WTC11 (cell line): ENCODE data around the gene IL1RAPL1. TPM values are rescaled to one million over a fixed set of nuclear protein-coding genes. Genes with fewer than 3 reads are reported as not detected.

ENCODE experiments used
- ATAC-seq: fragments of 200-7000 bp; cut with Tn5 transposase; 2 replicates; pipeline ENCODE4 v1.10.0; 2021; ENCODE audit warnings: mild to moderate bottlenecking, moderate library complexity
- CTCF ChIA-PET: fragments of 300-600 bp; sonication (Branson Sonifier 250); formaldehyde crosslinking; loops from one replicate; lab custom pipeline; 2021; ENCODE audit warnings: antibody characterized with exemption; lab: Charles Lee
- POLR2A ChIA-PET: fragments of 350-600 bp; sonication (Branson Sonifier 250); formaldehyde crosslinking; loops from one replicate; lab custom pipeline; 2021; ENCODE audit warnings: antibody characterized with exemption; lab: Charles Lee
- DNase-seq: peaks from one replicate; pipeline ENCODE4 v3.0.0; 2021; ENCODE audit warnings: low spot score
- H3K27ac Mint-ChIP-seq: 2 replicates; pipeline ENCODE4 v1.8.0; 2021; ENCODE audit warnings: mixed read lengths
- H3K27me3 Mint-ChIP-seq: 2 replicates; pipeline ENCODE4 v1.8.0; 2021; ENCODE audit warnings: low read depth, mild to moderate bottlenecking, moderate library complexity, mixed read lengths
- H3K36me3 Mint-ChIP-seq: 2 replicates; pipeline ENCODE4 v1.8.0; 2021; ENCODE audit warnings: mixed read lengths
- H3K4me1 Mint-ChIP-seq: 2 replicates; pipeline ENCODE4 v1.8.0; 2022; ENCODE audit warnings: mixed read lengths
- H3K4me3 Mint-ChIP-seq: 2 replicates; pipeline ENCODE4 v1.8.0; 2021; ENCODE audit warnings: mild to moderate bottlenecking, moderate library complexity, mixed read lengths
- H3K9me3 Mint-ChIP-seq: 2 replicates; pipeline ENCODE4 v1.8.0; 2021; ENCODE audit warnings: mixed read lengths
- ARID4B ChIP-seq: sonication (generic); formaldehyde crosslinking; IDR thresholded peaks from 2 replicates; pipeline ENCODE4 v1.8.0; 2023; ENCODE audit warnings: missing genetic modification reagents, mild to moderate bottlenecking, borderline replicate concordance
- CBFB ChIP-seq: sonication (generic); formaldehyde crosslinking; IDR thresholded peaks from 2 replicates; pipeline ENCODE4 v1.8.1; 2022; ENCODE audit warnings: mild to moderate bottlenecking, low read depth, missing genetic modification reagents
- JUN ChIP-seq: sonication (generic); formaldehyde crosslinking; IDR thresholded peaks from 2 replicates; pipeline ENCODE4 v1.8.0; 2023; ENCODE audit warnings: mild to moderate bottlenecking, missing genetic modification reagents
- MXD4 ChIP-seq: fragments of 250-450 bp; sonication (Bioruptor Pico); IDR thresholded peaks from 2 replicates; pipeline ENCODE4 v1.8.0; 2021; ENCODE audit warnings: mild to moderate bottlenecking, moderate library complexity, borderline replicate concordance
- NFE2L1 ChIP-seq: sonication (generic); formaldehyde crosslinking; IDR thresholded peaks from 2 replicates; pipeline ENCODE4 v1.8.1; 2023; ENCODE audit warnings: missing genetic modification reagents
- NFYB ChIP-seq: sonication (generic); formaldehyde crosslinking; conservative IDR thresholded peaks from 2 replicates; pipeline ENCODE4 v1.8.0; 2022; ENCODE audit warnings: low read depth, missing genetic modification reagents
- ZNF281 ChIP-seq: sonication (generic); formaldehyde crosslinking; IDR thresholded peaks from 2 replicates; pipeline ENCODE4 v1.8.0; 2023; ENCODE audit warnings: mild to moderate bottlenecking, missing genetic modification reagents
- total RNA-seq: library from RNA; stranded (reverse); gene quantifications from 3 replicates; pipeline ENCODE4 v1.2.3, GENCODE V29; 2021
- TF ChIP-seq, protein P1 (sequence below): sonication (generic); formaldehyde crosslinking; IDR thresholded peaks from 2 replicates; pipeline ENCODE4 v1.8.0; 2022; ENCODE audit warnings: missing genetic modification reagents
- TF ChIP-seq, protein P2 (sequence below): fragments of 250-450 bp; sonication (Bioruptor Pico); IDR thresholded peaks from 2 replicates; pipeline ENCODE4 v1.9.0; 2021; ENCODE audit warnings: mild to moderate bottlenecking
- TF ChIP-seq, protein P3 (sequence below): sonication (generic); formaldehyde crosslinking; IDR thresholded peaks from 2 replicates; pipeline ENCODE4 v1.8.0; 2023; ENCODE audit warnings: missing genetic modification reagents
- TF ChIP-seq, protein P4 (sequence below): fragments of 250-450 bp; sonication (Bioruptor Pico); IDR thresholded peaks from 2 replicates; pipeline ENCODE4 v1.8.0; 2021; ENCODE audit warnings: mild to moderate bottlenecking

Gene IL1RAPL1
- total RNA-seq, 1 experiment from 2014 or later: 0.13 TPM

GRCh38 chrX:29627833-29628232 lies 1040.6 kb downstream of the IL1RAPL1 start:
- ChIA-PET CTCF (no interaction called here), POLR2A (no interaction called here)
- H3K27ac Mint-ChIP-seq: no peak overlapping the region
- no peaks in the 10 kb centered on the region for H3K4me1 Mint-ChIP-seq
- no peak overlapping the region for H3K4me3 Mint-ChIP-seq
- ATAC-seq: no peak
- H3K9me3 Mint-ChIP-seq: no peaks in the 10 kb centered on the region
- no peaks in the 10 kb centered on the region for H3K27me3 Mint-ChIP-seq
- no peaks in the 10 kb centered on the region for H3K36me3 Mint-ChIP-seq
- DNase-seq: no peak
- TF ChIP-seq NFE2L1 (CRISPR knock-in tag) (no peak), NFYB (no peak), ZNF281 (CRISPR knock-in tag) (no peak)
- TF ChIP-seq, protein P1, sequence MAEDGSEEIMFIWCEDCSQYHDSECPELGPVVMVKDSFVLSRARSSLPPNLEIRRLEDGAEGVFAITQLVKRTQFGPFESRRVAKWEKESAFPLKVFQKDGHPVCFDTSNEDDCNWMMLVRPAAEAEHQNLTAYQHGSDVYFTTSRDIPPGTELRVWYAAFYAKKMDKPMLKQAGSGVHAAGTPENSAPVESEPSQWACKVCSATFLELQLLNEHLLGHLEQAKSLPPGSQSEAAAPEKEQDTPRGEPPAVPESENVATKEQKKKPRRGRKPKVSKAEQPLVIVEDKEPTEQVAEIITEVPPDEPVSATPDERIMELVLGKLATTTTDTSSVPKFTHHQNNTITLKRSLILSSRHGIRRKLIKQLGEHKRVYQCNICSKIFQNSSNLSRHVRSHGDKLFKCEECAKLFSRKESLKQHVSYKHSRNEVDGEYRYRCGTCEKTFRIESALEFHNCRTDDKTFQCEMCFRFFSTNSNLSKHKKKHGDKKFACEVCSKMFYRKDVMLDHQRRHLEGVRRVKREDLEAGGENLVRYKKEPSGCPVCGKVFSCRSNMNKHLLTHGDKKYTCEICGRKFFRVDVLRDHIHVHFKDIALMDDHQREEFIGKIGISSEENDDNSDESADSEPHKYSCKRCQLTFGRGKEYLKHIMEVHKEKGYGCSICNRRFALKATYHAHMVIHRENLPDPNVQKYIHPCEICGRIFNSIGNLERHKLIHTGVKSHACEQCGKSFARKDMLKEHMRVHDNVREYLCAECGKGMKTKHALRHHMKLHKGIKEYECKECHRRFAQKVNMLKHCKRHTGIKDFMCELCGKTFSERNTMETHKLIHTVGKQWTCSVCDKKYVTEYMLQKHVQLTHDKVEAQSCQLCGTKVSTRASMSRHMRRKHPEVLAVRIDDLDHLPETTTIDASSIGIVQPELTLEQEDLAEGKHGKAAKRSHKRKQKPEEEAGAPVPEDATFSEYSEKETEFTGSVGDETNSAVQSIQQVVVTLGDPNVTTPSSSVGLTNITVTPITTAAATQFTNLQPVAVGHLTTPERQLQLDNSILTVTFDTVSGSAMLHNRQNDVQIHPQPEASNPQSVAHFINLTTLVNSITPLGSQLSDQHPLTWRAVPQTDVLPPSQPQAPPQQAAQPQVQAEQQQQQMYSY (CRISPR knock-in tag): no peak
- TF ChIP-seq, protein P2, sequence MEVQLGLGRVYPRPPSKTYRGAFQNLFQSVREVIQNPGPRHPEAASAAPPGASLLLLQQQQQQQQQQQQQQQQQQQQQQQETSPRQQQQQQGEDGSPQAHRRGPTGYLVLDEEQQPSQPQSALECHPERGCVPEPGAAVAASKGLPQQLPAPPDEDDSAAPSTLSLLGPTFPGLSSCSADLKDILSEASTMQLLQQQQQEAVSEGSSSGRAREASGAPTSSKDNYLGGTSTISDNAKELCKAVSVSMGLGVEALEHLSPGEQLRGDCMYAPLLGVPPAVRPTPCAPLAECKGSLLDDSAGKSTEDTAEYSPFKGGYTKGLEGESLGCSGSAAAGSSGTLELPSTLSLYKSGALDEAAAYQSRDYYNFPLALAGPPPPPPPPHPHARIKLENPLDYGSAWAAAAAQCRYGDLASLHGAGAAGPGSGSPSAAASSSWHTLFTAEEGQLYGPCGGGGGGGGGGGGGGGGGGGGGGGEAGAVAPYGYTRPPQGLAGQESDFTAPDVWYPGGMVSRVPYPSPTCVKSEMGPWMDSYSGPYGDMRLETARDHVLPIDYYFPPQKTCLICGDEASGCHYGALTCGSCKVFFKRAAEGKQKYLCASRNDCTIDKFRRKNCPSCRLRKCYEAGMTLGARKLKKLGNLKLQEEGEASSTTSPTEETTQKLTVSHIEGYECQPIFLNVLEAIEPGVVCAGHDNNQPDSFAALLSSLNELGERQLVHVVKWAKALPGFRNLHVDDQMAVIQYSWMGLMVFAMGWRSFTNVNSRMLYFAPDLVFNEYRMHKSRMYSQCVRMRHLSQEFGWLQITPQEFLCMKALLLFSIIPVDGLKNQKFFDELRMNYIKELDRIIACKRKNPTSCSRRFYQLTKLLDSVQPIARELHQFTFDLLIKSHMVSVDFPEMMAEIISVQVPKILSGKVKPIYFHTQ (CRISPR knock-in tag): no peak
- TF ChIP-seq, protein P3, sequence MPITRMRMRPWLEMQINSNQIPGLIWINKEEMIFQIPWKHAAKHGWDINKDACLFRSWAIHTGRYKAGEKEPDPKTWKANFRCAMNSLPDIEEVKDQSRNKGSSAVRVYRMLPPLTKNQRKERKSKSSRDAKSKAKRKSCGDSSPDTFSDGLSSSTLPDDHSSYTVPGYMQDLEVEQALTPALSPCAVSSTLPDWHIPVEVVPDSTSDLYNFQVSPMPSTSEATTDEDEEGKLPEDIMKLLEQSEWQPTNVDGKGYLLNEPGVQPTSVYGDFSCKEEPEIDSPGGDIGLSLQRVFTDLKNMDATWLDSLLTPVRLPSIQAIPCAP: no peak

DNA sequence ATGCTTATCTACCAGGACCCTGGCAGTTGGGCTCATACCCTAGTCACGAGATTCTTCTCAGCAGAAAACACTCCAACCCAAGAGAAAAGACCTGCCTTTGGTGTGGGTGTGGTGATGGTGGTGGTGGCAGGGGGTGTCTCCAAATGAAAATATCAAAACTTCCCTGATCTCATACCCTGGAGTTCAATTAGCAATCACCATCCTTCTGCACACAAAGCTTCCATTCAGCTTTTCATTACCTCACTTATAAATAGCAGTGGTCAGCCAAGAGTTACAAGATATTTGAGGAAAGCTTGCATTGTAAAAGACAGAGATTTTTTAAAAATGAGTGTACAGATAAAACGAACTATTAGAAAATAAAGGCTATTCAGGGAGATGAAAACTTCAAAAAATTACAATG lies 1047.3 kb downstream of the IL1RAPL1 start:
- DNase-seq (no peak), ATAC-seq (no peak)
- H3K27me3 Mint-ChIP-seq: no peaks in the 10 kb centered on the region
- no peak for TF ChIP-seq CBFB
- TF ChIP-seq JUN (CRISPR knock-in tag): no peak
- no peak for TF ChIP-seq MXD4 (CRISPR knock-in tag)
- TF ChIP-seq ARID4B (CRISPR knock-in tag): no peak
- TF ChIP-seq ZNF281 (CRISPR knock-in tag): no peak
- TF ChIP-seq, protein P4, sequence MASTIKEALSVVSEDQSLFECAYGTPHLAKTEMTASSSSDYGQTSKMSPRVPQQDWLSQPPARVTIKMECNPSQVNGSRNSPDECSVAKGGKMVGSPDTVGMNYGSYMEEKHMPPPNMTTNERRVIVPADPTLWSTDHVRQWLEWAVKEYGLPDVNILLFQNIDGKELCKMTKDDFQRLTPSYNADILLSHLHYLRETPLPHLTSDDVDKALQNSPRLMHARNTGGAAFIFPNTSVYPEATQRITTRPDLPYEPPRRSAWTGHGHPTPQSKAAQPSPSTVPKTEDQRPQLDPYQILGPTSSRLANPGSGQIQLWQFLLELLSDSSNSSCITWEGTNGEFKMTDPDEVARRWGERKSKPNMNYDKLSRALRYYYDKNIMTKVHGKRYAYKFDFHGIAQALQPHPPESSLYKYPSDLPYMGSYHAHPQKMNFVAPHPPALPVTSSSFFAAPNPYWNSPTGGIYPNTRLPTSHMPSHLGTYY: no peak
- no peaks in the 10 kb centered on the region for H3K36me3 Mint-ChIP-seq
- H3K4me3 Mint-ChIP-seq: no peak overlapping the region
- no peaks in the 10 kb centered on the region for H3K9me3 Mint-ChIP-seq
- H3K4me1 Mint-ChIP-seq: no peaks in the 10 kb centered on the region
- H3K27ac Mint-ChIP-seq: no peak overlapping the region
- POLR2A ChIA-PET: no interaction called here
- CTCF ChIA-PET: no interaction called here
